ENCODE data around the gene ANO6. TPM values are rescaled to one million over a fixed set of nuclear protein-coding genes. Genes with fewer than 3 reads are reported as not detected.
A peak's percentile ranks its signal among the peaks of the same experiment; 100 is the strongest.

Gene ANO6
- 66.5 and 89.7 TPM in 2 replicates for total RNA-seq

- DNase-seq: peak; percentile 93
These were observed at the start of gene ANO6 for GRCh38 chr12:45215419-45216229. Gene ANO6 (plus strand): TSS chr12:45216095. CDS start chr12:45216322, 227 bp downstream.

- no peak for DNase-seq
These were observed 46.9 kb upstream of the ANO6 start for GRCh38 chr12:45168976-45169375.

GRCh38 chr12:45170456-45171042 is 45.3 kb upstream of the ANO6 start:
- peak; percentile 91 for DNase-seq

GRCh38 chr12:45173293-45173692 is 42.6 kb upstream of the ANO6 start:
- peak; percentile 26 for DNase-seq

GRCh38 chr12:45174595-45174994 is 41.3 kb upstream of the ANO6 start:
- no peak for DNase-seq

GRCh38 chr12:45178771-45179170 is 37.1 kb upstream of the ANO6 start:
- no peak for DNase-seq

- no peak for DNase-seq
These were observed 33.4 kb upstream of the ANO6 start for GRCh38 chr12:45182511-45182910.

- DNase-seq: peak; percentile 36
These were observed 32.6 kb upstream of the ANO6 start for GRCh38 chr12:45183246-45183645.

- DNase-seq: no peak
These were observed 31.5 kb upstream of the ANO6 start for GRCh38 chr12:45184147-45184963.

GRCh38 chr12:45186762-45187161 is 29.1 kb upstream of the ANO6 start:
- DNase-seq: no peak

- no peak for DNase-seq
These were observed 26.0 kb upstream of the ANO6 start for GRCh38 chr12:45189766-45190403.

GRCh38 chr12:45191239-45191638 is 24.7 kb upstream of the ANO6 start:
- peak; percentile 53 for DNase-seq

- DNase-seq: no peak
These were observed 23.2 kb upstream of the ANO6 start for GRCh38 chr12:45192707-45193106.

GRCh38 chr12:45200491-45201043 is 15.3 kb upstream of the ANO6 start:
- no peak for DNase-seq

GRCh38 chr12:45203767-45204166 is 12.1 kb upstream of the ANO6 start:
- DNase-seq: no peak

GRCh38 chr12:45204757-45205156 is 11.1 kb upstream of the ANO6 start:
- DNase-seq: no peak

GRCh38 chr12:45205165-45205825 is 10.6 kb upstream of the ANO6 start:
- DNase-seq: no peak

GRCh38 chr12:45208604-45209487 is 7.0 kb upstream of the ANO6 start:
- no peak for DNase-seq

GRCh38 chr12:45209784-45210183 is 6.1 kb upstream of the ANO6 start:
- no peak for DNase-seq

GRCh38 chr12:45212064-45212463 is 3.8 kb upstream of the ANO6 start:
- DNase-seq: no peak

- no peak for DNase-seq
These were observed 2.8 kb upstream of the ANO6 start for GRCh38 chr12:45213107-45213506.
